Neuronal stem cell (in vitro differentiated cells): ENCODE results near the gene FAM3D. TPM values are rescaled to one million over a fixed set of nuclear protein-coding genes. Genes with fewer than 3 reads are reported as not detected.
"Not testable (repeated sequence)": the region's sequence is repeated elsewhere in the genome, so short reads cannot be mapped to it uniquely, and the experiment has no call there.

Source experiments
- DNase-seq: peaks from one replicate; pipeline ENCODE4 v3.0.0-alpha.2; 2013; ENCODE audit warnings: low spot score
- H2AFZ ChIP-seq: one replicate; pipeline ENCODE4 v1.6.1; 2013; ENCODE audit warnings: mild to moderate bottlenecking, low read length, inconsistent platforms
- H2AK5ac ChIP-seq: 2 replicates; pipeline ENCODE4 v1.6.1; 2013; ENCODE audit warnings: low read depth, mild to moderate bottlenecking, inconsistent platforms, low read length, moderate library complexity, mixed read lengths
- H2BK120ac ChIP-seq: 2 replicates; pipeline ENCODE4 v1.6.1; 2013; ENCODE audit warnings: low read depth, mild to moderate bottlenecking, inconsistent platforms, low read length, moderate library complexity, mixed read lengths
- H2BK12ac ChIP-seq: one replicate; pipeline ENCODE4 v1.6.1; 2013; ENCODE audit warnings: low read length, inconsistent platforms
- H2BK15ac ChIP-seq: 2 replicates; pipeline ENCODE4 v1.6.1; 2013; ENCODE audit warnings: mild to moderate bottlenecking, low read length, inconsistent platforms, mixed read lengths
- H2BK5ac ChIP-seq: one replicate; pipeline ENCODE4 v1.6.1; 2013; ENCODE audit warnings: inconsistent platforms, mild to moderate bottlenecking, low read length, moderate library complexity
- H3K14ac ChIP-seq: one replicate; pipeline ENCODE4 v1.6.1; 2013; ENCODE audit warnings: low read length, inconsistent platforms
- H3K18ac ChIP-seq: 2 replicates; pipeline ENCODE4 v1.6.1; 2013; ENCODE audit warnings: low read length, inconsistent platforms
- H3K23ac ChIP-seq: 2 replicates; pipeline ENCODE4 v1.6.1; 2013; ENCODE audit warnings: low read depth, mild to moderate bottlenecking, mixed read lengths, low read length, inconsistent platforms; ENCODE audit not compliant: poor library complexity
- H3K27ac ChIP-seq: replicated peaks from 3 replicates; pipeline ENCODE4 v1.5.1; 2013; ENCODE audit warnings: low read length, inconsistent platforms
- H3K27me3 ChIP-seq, 3 experiments: 2 replicates each; pipeline ENCODE4 v1.6.1; 2013; ENCODE audit warnings: low read length in 3 of 3, mild to moderate bottlenecking in 2 of 3, inconsistent platforms in 1 of 3, low read depth in 1 of 3, mixed read lengths in 1 of 3, moderate library complexity in 1 of 3; ENCODE audit not compliant: control insufficient read depth in 3 of 3, insufficient read depth in 3 of 3
- H3K36me3 ChIP-seq, 2 donors: replicated peaks in 1 of 2; 2 replicates each; pipeline ENCODE4 v1.6.1; 2013; ENCODE audit warnings: low read length in 2 of 2; ENCODE audit not compliant: control insufficient read depth in 2 of 2, insufficient read depth in 2 of 2
- H3K4ac ChIP-seq: 2 replicates; pipeline ENCODE4 v1.6.1; 2013; ENCODE audit warnings: inconsistent platforms, mild to moderate bottlenecking, low read length, moderate library complexity
- H3K4me1 ChIP-seq, 2 donors: 1 replicate in 1 of 2; 2 replicates in 1 of 2; pipeline ENCODE4 v1.6.1; 2013; ENCODE audit warnings: low read length in 2 of 2, low read depth in 1 of 2; ENCODE audit not compliant: control insufficient read depth in 2 of 2, insufficient read depth in 1 of 2
- H3K4me2 ChIP-seq: one replicate; pipeline ENCODE4 v1.6.1; 2013; ENCODE audit warnings: mild to moderate bottlenecking, low read length, inconsistent platforms; ENCODE audit not compliant: insufficient read depth, poor library complexity, severe bottlenecking
- H3K4me3 ChIP-seq, 2 donors: 2 replicates each; pipeline ENCODE4 v1.5.1; 2013; ENCODE audit warnings: low read length in 2 of 2, mild to moderate bottlenecking in 2 of 2, inconsistent platforms in 1 of 2, moderate library complexity in 1 of 2
- H3K79me1 ChIP-seq: one replicate; pipeline ENCODE4 v1.6.1; 2013; ENCODE audit warnings: low read depth, mild to moderate bottlenecking, inconsistent platforms, low read length, moderate library complexity
- H3K9ac ChIP-seq: one replicate; pipeline ENCODE4 v1.6.1; 2013; ENCODE audit warnings: mild to moderate bottlenecking, low read depth, low read length, inconsistent platforms; ENCODE audit not compliant: poor library complexity
- H3K9me3 ChIP-seq, 2 donors: replicated peaks in 1 of 2; 2 replicates each; pipeline versions ENCODE3 to v1.6.1; 2013; ENCODE audit warnings: low read length in 2 of 2, mild to moderate bottlenecking in 2 of 2, inconsistent platforms in 1 of 2, low read depth in 1 of 2, mixed read lengths in 1 of 2, moderate library complexity in 1 of 2; ENCODE audit not compliant: control insufficient read depth in 2 of 2, insufficient read depth in 1 of 2
- H4K8ac ChIP-seq: one replicate; pipeline ENCODE4 v1.6.1; 2013; ENCODE audit warnings: low read depth, mild to moderate bottlenecking, inconsistent platforms, low read length, moderate library complexity
- H4K91ac ChIP-seq: one replicate; pipeline ENCODE4 v1.6.1; 2013; ENCODE audit warnings: low read length, low read depth, mild to moderate bottlenecking, inconsistent platforms; ENCODE audit not compliant: poor library complexity
- WGBS, 2 donors: extraction: QIAGEN DNeasy Blood & Tissue Kit; methylation state at CpG; one replicate each; pipeline ENCODE4 v1.1.7; 2013; ENCODE audit warnings: missing lambda C conversion rate in 2 of 2, mixed read lengths in 1 of 2; ENCODE audit not compliant: insufficient read length in 2 of 2, insufficient replicate concordance in 1 of 2; ENCODE audit errors: extremely low coverage in 2 of 2; 5-methylcytosine and 5-hydroxymethylcytosine counted together
- polyA plus RNA-seq, 2 experiments: library from polyadenylated mRNA; stranded (reverse); fragments of 200-250 nt; gene quantifications; one replicate each; pipeline ENCODE4 v1.2.3, GENCODE V29; 2013

The FAM3D gene
- 0.08 TPM for polyA plus RNA-seq (2013, experiment 1 of 2)
- polyA plus RNA-seq (2013, experiment 2 of 2) = 0.08 TPM

- Histone ChIP-seq H3K27ac (no peak within 1 kb of the TSS), H3K4me1 (peaks cover 0 to 5% of the 10 kb centered on the region in 2 donors), H2BK120ac (no peak within 1 kb of the TSS), H3K14ac (peak within 1 kb of the TSS; percentile 86), H4K91ac (no peak within 1 kb of the TSS), H2BK15ac (peak within 1 kb of the TSS; percentile 13), H3K4ac (peak within 1 kb of the TSS; percentile 38), H3K4me3 (no peak within 1 kb of the TSS), H3K4me2 (no peak within 1 kb of the TSS), H2AK5ac (peak within 1 kb of the TSS; percentile 60), H3K18ac (peak within 1 kb of the TSS; percentile 91), H3K36me3 (no peaks in the 10 kb centered on the region), H2BK5ac (no peak within 1 kb of the TSS), H3K79me1 (no peaks in the 10 kb centered on the region), H2BK12ac (peak within 1 kb of the TSS; percentile 31), H4K8ac (no peak within 1 kb of the TSS), H2AFZ (no peak within 1 kb of the TSS), H3K9ac (no peak within 1 kb of the TSS), H3K27me3 (peaks cover 0 to 14% (median 0%) of the 10 kb centered on the region in 3 experiments), H3K23ac (peak within 1 kb of the TSS; percentile 26), H3K9me3 (peaks cover 0 to 2% of the 10 kb centered on the region in 2 donors)
- DNase-seq = no peak
- WGBS, 2 donors = no CpG with 5 or more reads among the region's 6 CpGs
Observed at GRCh38 chr3:58666683-58667082, at the start of gene FAM3D. Gene FAM3D (minus strand): TSS chr3:58666774. CDS start chr3:58655563, 11,211 bp downstream.

GRCh38 chr3:58713715-58714401 lies 47.3 kb upstream of the FAM3D start:
- Histone ChIP-seq H2BK5ac (no peak overlapping the region), H3K79me1 (no peaks in the 10 kb centered on the region), H3K4me2 (no peak overlapping the region), H3K14ac (no peak overlapping the region), H2BK12ac (no peak overlapping the region), H3K9ac (no peak overlapping the region), H3K4ac (no peak overlapping the region), H2AFZ (no peak overlapping the region), H2BK120ac (no peak overlapping the region), H3K23ac (no peak overlapping the region), H3K4me3 (no peak overlapping the region), H3K27ac (no peak overlapping the region), H4K8ac (no peak overlapping the region), H3K27me3 (no peaks in the 10 kb centered on the region), H3K18ac (no peak overlapping the region), H2AK5ac (no peak overlapping the region), H3K4me1 (no peaks in the 10 kb centered on the region), H2BK15ac (no peak overlapping the region), H3K36me3 (no peaks in the 10 kb centered on the region), H3K9me3 (peaks cover 0 to 4% of the 10 kb centered on the region in 2 donors), H4K91ac (no peak overlapping the region)
- no peak for DNase-seq
- WGBS, 2 donors = no CpG with 5 or more reads among the region's 3 CpGs

GRCh38 chr3:58711871-58712270 lies 45.3 kb upstream of the FAM3D start:
- H3K9me3 ChIP-seq = peaks cover 0 to 4% of the 10 kb centered on the region in 2 donors
- no peak overlapping the region for H3K4ac ChIP-seq
- H3K27ac ChIP-seq = no peak overlapping the region
- no peak overlapping the region for H2BK5ac ChIP-seq
- H2BK12ac ChIP-seq = no peak overlapping the region
- no CpG with 5 or more reads among the region's 8 CpGs for WGBS, 2 donors
- H3K36me3 ChIP-seq = no peaks in the 10 kb centered on the region
- peak overlapping the region; percentile 18 for H3K23ac ChIP-seq
- no peak for DNase-seq
- no peak overlapping the region for H3K9ac ChIP-seq
- H2BK15ac ChIP-seq = no peak overlapping the region
- no peak overlapping the region for H2BK120ac ChIP-seq
- peaks cover 0 to 2% of the 10 kb centered on the region in 2 donors for H3K4me1 ChIP-seq
- H3K4me3 ChIP-seq = no peak overlapping the region
- H4K8ac ChIP-seq = no peak overlapping the region
- no peaks in the 10 kb centered on the region for H3K27me3 ChIP-seq
- H3K79me1 ChIP-seq = no peaks in the 10 kb centered on the region
- H3K4me2 ChIP-seq = no peak overlapping the region
- no peak overlapping the region for H2AFZ ChIP-seq
- H2AK5ac ChIP-seq = no peak overlapping the region
- H4K91ac ChIP-seq = no peak overlapping the region
- no peak overlapping the region for H3K14ac ChIP-seq
- no peak overlapping the region for H3K18ac ChIP-seq

GRCh38 chr3:58708983-58709382 lies 42.4 kb upstream of the FAM3D start:
- H2BK15ac ChIP-seq, H3K27ac ChIP-seq, H3K14ac ChIP-seq, H4K91ac ChIP-seq, H2BK120ac ChIP-seq, H3K9ac ChIP-seq, H3K4me3 ChIP-seq, H3K9me3 ChIP-seq, H3K36me3 ChIP-seq, H3K18ac ChIP-seq, H3K4me1 ChIP-seq, H3K27me3 ChIP-seq, DNase-seq, H3K23ac ChIP-seq, H4K8ac ChIP-seq, H2AFZ ChIP-seq, H2AK5ac ChIP-seq, H3K79me1 ChIP-seq, H2BK12ac ChIP-seq, H2BK5ac ChIP-seq, H3K4ac ChIP-seq, H3K4me2 ChIP-seq: not testable (repeated sequence)
- WGBS, 2 donors = no CpG with 5 or more reads among the region's 3 CpGs
